Measurements from ENCODE around the gene WIZ. TPM values are rescaled to one million over a fixed set of nuclear protein-coding genes. Genes with fewer than 3 reads are reported as not detected.

The WIZ gene
- total and polyA plus RNA-seq, 2 of the 8 experiments (the other 6 are each of a cell fraction or from before 2014, with no cell fraction given): 12.5 to 33.2 TPM

GRCh38 chr19:15424121-15424520 lies 25.6 kb downstream of the WIZ start (continued):
- TF ChIP-seq, protein P1, sequence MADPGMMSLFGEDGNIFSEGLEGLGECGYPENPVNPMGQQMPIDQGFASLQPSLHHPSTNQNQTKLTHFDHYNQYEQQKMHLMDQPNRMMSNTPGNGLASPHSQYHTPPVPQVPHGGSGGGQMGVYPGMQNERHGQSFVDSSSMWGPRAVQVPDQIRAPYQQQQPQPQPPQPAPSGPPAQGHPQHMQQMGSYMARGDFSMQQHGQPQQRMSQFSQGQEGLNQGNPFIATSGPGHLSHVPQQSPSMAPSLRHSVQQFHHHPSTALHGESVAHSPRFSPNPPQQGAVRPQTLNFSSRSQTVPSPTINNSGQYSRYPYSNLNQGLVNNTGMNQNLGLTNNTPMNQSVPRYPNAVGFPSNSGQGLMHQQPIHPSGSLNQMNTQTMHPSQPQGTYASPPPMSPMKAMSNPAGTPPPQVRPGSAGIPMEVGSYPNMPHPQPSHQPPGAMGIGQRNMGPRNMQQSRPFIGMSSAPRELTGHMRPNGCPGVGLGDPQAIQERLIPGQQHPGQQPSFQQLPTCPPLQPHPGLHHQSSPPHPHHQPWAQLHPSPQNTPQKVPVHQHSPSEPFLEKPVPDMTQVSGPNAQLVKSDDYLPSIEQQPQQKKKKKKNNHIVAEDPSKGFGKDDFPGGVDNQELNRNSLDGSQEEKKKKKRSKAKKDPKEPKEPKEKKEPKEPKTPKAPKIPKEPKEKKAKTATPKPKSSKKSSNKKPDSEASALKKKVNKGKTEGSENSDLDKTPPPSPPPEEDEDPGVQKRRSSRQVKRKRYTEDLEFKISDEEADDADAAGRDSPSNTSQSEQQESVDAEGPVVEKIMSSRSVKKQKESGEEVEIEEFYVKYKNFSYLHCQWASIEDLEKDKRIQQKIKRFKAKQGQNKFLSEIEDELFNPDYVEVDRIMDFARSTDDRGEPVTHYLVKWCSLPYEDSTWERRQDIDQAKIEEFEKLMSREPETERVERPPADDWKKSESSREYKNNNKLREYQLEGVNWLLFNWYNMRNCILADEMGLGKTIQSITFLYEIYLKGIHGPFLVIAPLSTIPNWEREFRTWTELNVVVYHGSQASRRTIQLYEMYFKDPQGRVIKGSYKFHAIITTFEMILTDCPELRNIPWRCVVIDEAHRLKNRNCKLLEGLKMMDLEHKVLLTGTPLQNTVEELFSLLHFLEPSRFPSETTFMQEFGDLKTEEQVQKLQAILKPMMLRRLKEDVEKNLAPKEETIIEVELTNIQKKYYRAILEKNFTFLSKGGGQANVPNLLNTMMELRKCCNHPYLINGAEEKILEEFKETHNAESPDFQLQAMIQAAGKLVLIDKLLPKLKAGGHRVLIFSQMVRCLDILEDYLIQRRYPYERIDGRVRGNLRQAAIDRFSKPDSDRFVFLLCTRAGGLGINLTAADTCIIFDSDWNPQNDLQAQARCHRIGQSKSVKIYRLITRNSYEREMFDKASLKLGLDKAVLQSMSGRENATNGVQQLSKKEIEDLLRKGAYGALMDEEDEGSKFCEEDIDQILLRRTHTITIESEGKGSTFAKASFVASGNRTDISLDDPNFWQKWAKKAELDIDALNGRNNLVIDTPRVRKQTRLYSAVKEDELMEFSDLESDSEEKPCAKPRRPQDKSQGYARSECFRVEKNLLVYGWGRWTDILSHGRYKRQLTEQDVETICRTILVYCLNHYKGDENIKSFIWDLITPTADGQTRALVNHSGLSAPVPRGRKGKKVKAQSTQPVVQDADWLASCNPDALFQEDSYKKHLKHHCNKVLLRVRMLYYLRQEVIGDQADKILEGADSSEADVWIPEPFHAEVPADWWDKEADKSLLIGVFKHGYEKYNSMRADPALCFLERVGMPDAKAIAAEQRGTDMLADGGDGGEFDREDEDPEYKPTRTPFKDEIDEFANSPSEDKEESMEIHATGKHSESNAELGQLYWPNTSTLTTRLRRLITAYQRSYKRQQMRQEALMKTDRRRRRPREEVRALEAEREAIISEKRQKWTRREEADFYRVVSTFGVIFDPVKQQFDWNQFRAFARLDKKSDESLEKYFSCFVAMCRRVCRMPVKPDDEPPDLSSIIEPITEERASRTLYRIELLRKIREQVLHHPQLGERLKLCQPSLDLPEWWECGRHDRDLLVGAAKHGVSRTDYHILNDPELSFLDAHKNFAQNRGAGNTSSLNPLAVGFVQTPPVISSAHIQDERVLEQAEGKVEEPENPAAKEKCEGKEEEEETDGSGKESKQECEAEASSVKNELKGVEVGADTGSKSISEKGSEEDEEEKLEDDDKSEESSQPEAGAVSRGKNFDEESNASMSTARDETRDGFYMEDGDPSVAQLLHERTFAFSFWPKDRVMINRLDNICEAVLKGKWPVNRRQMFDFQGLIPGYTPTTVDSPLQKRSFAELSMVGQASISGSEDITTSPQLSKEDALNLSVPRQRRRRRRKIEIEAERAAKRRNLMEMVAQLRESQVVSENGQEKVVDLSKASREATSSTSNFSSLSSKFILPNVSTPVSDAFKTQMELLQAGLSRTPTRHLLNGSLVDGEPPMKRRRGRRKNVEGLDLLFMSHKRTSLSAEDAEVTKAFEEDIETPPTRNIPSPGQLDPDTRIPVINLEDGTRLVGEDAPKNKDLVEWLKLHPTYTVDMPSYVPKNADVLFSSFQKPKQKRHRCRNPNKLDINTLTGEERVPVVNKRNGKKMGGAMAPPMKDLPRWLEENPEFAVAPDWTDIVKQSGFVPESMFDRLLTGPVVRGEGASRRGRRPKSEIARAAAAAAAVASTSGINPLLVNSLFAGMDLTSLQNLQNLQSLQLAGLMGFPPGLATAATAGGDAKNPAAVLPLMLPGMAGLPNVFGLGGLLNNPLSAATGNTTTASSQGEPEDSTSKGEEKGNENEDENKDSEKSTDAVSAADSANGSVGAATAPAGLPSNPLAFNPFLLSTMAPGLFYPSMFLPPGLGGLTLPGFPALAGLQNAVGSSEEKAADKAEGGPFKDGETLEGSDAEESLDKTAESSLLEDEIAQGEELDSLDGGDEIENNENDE (IDR thresholded peaks at IDR 0.05; ENCODE audit: insufficient replicate concordance, low read length): no peak
- TF ChIP-seq RFX5 (IDR thresholded peaks at IDR 0.05; ENCODE audit: borderline replicate concordance, low read depth, low read length) (no peak), MAFK (IDR thresholded peaks at IDR 0.05; ENCODE audit: low read depth, low read length) (no peak), SP2 (IDR thresholded peaks at IDR 0.05; ENCODE audit: low read length) (no peak), CBX5 (IDR thresholded peaks at IDR 0.05; ENCODE audit: low read depth, low read length) (no peak)

Measured in H1 (cell line).